HEK293 (cell line): ENCODE results near the gene CADM1.

Source experiments
- CTCF ChIA-PET: fragments of 350-600 bp; formaldehyde crosslinking; extraction: SDS; loops from one replicate; lab custom pipeline; 2021; ENCODE audit warnings: antibody characterized with exemption; lab: Yijun Ruan, JAX
- POLR2A ChIA-PET: fragments of 300-600 bp; formaldehyde crosslinking; extraction: SDS; loops from one replicate; lab custom pipeline; 2020; ENCODE audit warnings: antibody characterized with exemption, inconsistent platforms; lab: Yijun Ruan, JAX
- H3K27ac ChIP-seq: fragments of 200-500 bp; sonication (Bioruptor generic); 2 replicates; pipeline ENCODE4 v1.5.1; 2014; ENCODE audit warnings: low read depth, low read length, control low read depth, inconsistent platforms; ENCODE audit errors: extremely low read depth
- H3K36me3 ChIP-seq, 2 experiments: fragments of 200-500 bp in 1 of 2; sonication (Bioruptor generic) in 1 of 2; 1 replicate in 1 of 2; 2 replicates in 1 of 2; pipeline ENCODE4 v1.5.1; 2014 to 2017; ENCODE audit warnings: inconsistent platforms in 2 of 2, low read length in 2 of 2; ENCODE audit not compliant: control insufficient read depth in 2 of 2, insufficient read depth in 1 of 2
- H3K4me1 ChIP-seq: fragments of 200-500 bp; sonication (Bioruptor generic); 2 replicates; pipeline ENCODE4 v1.5.1; 2014; ENCODE audit warnings: mild to moderate bottlenecking, low read length, inconsistent platforms; ENCODE audit not compliant: control insufficient read depth, insufficient read depth
- H3K4me3 ChIP-seq: 2 replicates; pipeline ENCODE4 v1.5.1; 2011; ENCODE audit warnings: low read depth, mild to moderate bottlenecking, control low read depth, low read length, moderate library complexity
- H3K9me3 ChIP-seq: fragments of 200-500 bp; sonication (Bioruptor generic); 2 replicates; pipeline ENCODE4 v1.5.1; 2014; ENCODE audit warnings: low read depth, low read length, inconsistent platforms; ENCODE audit not compliant: control insufficient read depth, insufficient read depth
- FEZF1 ChIP-seq: fragments of 450-650 bp; formaldehyde crosslinking; IDR thresholded peaks from 2 replicates; pipeline ENCODE4 v1.5.1; 2016; ENCODE audit warnings: missing biosample characterization, missing genetic modification characterization
- PATZ1 ChIP-seq: fragments of 450-650 bp; formaldehyde crosslinking; IDR thresholded peaks from 2 replicates; pipeline ENCODE4 v1.5.1; 2016; ENCODE audit warnings: missing biosample characterization, missing genetic modification characterization
- SCRT2 ChIP-seq: fragments of 450-650 bp; formaldehyde crosslinking; IDR thresholded peaks from 2 replicates; pipeline ENCODE4 v1.5.1; 2016; ENCODE audit warnings: missing biosample characterization, missing genetic modification characterization
- SP2 ChIP-seq: fragments of 450-650 bp; formaldehyde crosslinking; IDR thresholded peaks from 2 replicates; pipeline ENCODE4 v1.5.1; 2016; ENCODE audit warnings: missing biosample characterization, missing genetic modification characterization
- SP3 ChIP-seq: fragments of 450-650 bp; formaldehyde crosslinking; IDR thresholded peaks from 2 replicates; pipeline ENCODE4 v1.5.1; 2016; ENCODE audit warnings: missing biosample characterization, missing genetic modification characterization
- ZBTB48 ChIP-seq: fragments of 450-650 bp; formaldehyde crosslinking; IDR thresholded peaks from 2 replicates; pipeline ENCODE4 v1.5.1; 2016; ENCODE audit warnings: missing biosample characterization, missing genetic modification characterization
- ZBTB7A ChIP-seq: fragments of 450-650 bp; formaldehyde crosslinking; IDR thresholded peaks from 2 replicates; pipeline ENCODE4 v1.5.1; 2016; ENCODE audit warnings: low read depth, missing biosample characterization, missing genetic modification characterization
- ZNF169 ChIP-seq: fragments of 450-650 bp; formaldehyde crosslinking; IDR thresholded peaks from 2 replicates; pipeline ENCODE4 v1.5.1; 2016; ENCODE audit warnings: missing biosample characterization, missing genetic modification characterization
- ZNF211 ChIP-seq: fragments of 450-650 bp; formaldehyde crosslinking; IDR thresholded peaks from 2 replicates; pipeline ENCODE4 v1.5.1; 2016; ENCODE audit warnings: low read depth, missing biosample characterization, missing genetic modification characterization
- ZNF48 ChIP-seq: fragments of 450-650 bp; formaldehyde crosslinking; IDR thresholded peaks from 2 replicates; pipeline ENCODE4 v1.5.1; 2016; ENCODE audit warnings: missing biosample characterization, missing genetic modification characterization
- ZNF521 ChIP-seq: fragments of 450-650 bp; formaldehyde crosslinking; IDR thresholded peaks from 2 replicates; pipeline ENCODE4 v1.5.1; 2017; ENCODE audit warnings: missing biosample characterization, mild to moderate bottlenecking, missing genetic modification characterization
- ZNF555 ChIP-seq: fragments of 450-650 bp; formaldehyde crosslinking; conservative IDR thresholded peaks from 2 replicates; pipeline ENCODE4 v1.5.1; 2017; ENCODE audit warnings: missing biosample characterization, mild to moderate bottlenecking, missing genetic modification characterization, inconsistent platforms
- ZNF677 ChIP-seq: fragments of 450-650 bp; IDR thresholded peaks from 2 replicates; pipeline ENCODE4 v1.5.0; 2018; ENCODE audit warnings: missing biosample characterization, mild to moderate bottlenecking, missing genetic modification characterization, moderate library complexity
- ZNF830 ChIP-seq: fragments of 450-650 bp; IDR thresholded peaks from 2 replicates; pipeline ENCODE4 v1.5.0; 2018; ENCODE audit warnings: missing biosample characterization, missing genetic modification characterization, low read depth, mild to moderate bottlenecking, moderate library complexity
- ZSCAN18 ChIP-seq: fragments of 450-650 bp; formaldehyde crosslinking; IDR thresholded peaks from 2 replicates; pipeline ENCODE4 v1.5.1; 2016; ENCODE audit warnings: missing biosample characterization, missing genetic modification characterization
- TF ChIP-seq, protein P1 (sequence below): fragments of 450-650 bp; formaldehyde crosslinking; IDR thresholded peaks from 2 replicates; pipeline ENCODE4 v1.5.1; 2016; ENCODE audit warnings: missing biosample characterization, missing genetic modification characterization

Gene CADM1

GRCh38 chr11:115361025-115361424 lies 143.2 kb downstream of the CADM1 start:
- CTCF ChIA-PET = no interaction called here
- TF ChIP-seq ZNF677 (tag by site-specific recombination) = no peak
- TF ChIP-seq ZNF521 = no peak
- TF ChIP-seq ZBTB7A = no peak
- no peak for TF ChIP-seq SP3 (tag by site-specific recombination)
- TF ChIP-seq, protein P1, sequence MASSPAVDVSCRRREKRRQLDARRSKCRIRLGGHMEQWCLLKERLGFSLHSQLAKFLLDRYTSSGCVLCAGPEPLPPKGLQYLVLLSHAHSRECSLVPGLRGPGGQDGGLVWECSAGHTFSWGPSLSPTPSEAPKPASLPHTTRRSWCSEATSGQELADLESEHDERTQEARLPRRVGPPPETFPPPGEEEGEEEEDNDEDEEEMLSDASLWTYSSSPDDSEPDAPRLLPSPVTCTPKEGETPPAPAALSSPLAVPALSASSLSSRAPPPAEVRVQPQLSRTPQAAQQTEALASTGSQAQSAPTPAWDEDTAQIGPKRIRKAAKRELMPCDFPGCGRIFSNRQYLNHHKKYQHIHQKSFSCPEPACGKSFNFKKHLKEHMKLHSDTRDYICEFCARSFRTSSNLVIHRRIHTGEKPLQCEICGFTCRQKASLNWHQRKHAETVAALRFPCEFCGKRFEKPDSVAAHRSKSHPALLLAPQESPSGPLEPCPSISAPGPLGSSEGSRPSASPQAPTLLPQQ (tag by site-specific recombination) = no peak
- no peak for TF ChIP-seq ZNF211 (tag by site-specific recombination)
- TF ChIP-seq PATZ1 = no peak
- Histone ChIP-seq H3K27ac (no peak overlapping the region), H3K4me3 (no peak overlapping the region), H3K36me3 (no peaks in the 10 kb centered on the region), H3K9me3 (no peaks in the 10 kb centered on the region), H3K4me1 (peaks cover 2% of the 10 kb centered on the region; the same call in 1 of the 2 replicates)
- POLR2A ChIA-PET = no interaction called here

GRCh38 chr11:115360186-115360824 lies 143.9 kb downstream of the CADM1 start:
- H3K4me1 ChIP-seq = peaks cover 2% of the 10 kb centered on the region; the same call in 1 of the 2 replicates
- H3K36me3 ChIP-seq = no peaks in the 10 kb centered on the region
- no peak overlapping the region for H3K27ac ChIP-seq
- CTCF ChIA-PET = no interaction called here
- no peaks in the 10 kb centered on the region for H3K9me3 ChIP-seq
- TF ChIP-seq ZNF555 (tag by site-specific recombination) (no peak), ZBTB48 (tag by site-specific recombination) (no peak), SP2 (no peak), ZNF48 (tag by site-specific recombination) (no peak)
- TF ChIP-seq, all 188 proteins: peak for 0
- POLR2A ChIA-PET = no interaction called here
- no peak overlapping the region for H3K4me3 ChIP-seq

GRCh38 chr11:115357066-115357465 lies 147.1 kb downstream of the CADM1 start:
- TF ChIP-seq FEZF1 (tag by site-specific recombination) (peak; percentile 22; the same call in 1 of the 2 replicates), SCRT2 (tag by site-specific recombination) (no peak)
- peaks cover 2% of the 10 kb centered on the region; the same call in 1 of the 2 replicates for H3K4me1 ChIP-seq
- H3K27ac ChIP-seq = no peak overlapping the region
- H3K4me3 ChIP-seq = no peak overlapping the region
- no peaks in the 10 kb centered on the region for H3K9me3 ChIP-seq
- H3K36me3 ChIP-seq = no peaks in the 10 kb centered on the region
- POLR2A ChIA-PET = no interaction called here
- CTCF ChIA-PET = interaction anchor here (1.1 kb wide), 1 partner anchor 95 kb away, joined by 4 read pairs; no protein-coding TSS in a partner anchor

- Histone ChIP-seq H3K4me1 (peaks cover 5% of the 10 kb centered on the region), H3K9me3 (no peaks in the 10 kb centered on the region), H3K4me3 (no peak overlapping the region), H3K36me3 (no peaks in the 10 kb centered on the region), H3K27ac (no peak overlapping the region)
- no peak for TF ChIP-seq ZSCAN18
- TF ChIP-seq ZNF169 (tag by site-specific recombination) = no peak
- TF ChIP-seq ZNF830 = no peak
- ChIA-PET CTCF (interaction anchor here (0.9 kb wide), 1 partner anchor 150 kb away, joined by 3 read pairs; no protein-coding TSS in a partner anchor), POLR2A (no interaction called here)
Measured at GRCh38 chr11:115352805-115353485, 151.3 kb downstream of the CADM1 start.
